OCI-LY7 (cell line): Measurements from ENCODE around the gene CLDN19.

Experiments
- EZH2phosphoT487 ChIP-seq: fragments of 200-600 bp; sonication (generic); IDR thresholded peaks from 2 replicates; pipeline ENCODE4 v1.6.1; 2018; ENCODE audit warnings: low read depth, borderline replicate concordance, mild to moderate bottlenecking, mixed run types, antibody characterized with exemption, low read length, moderate library complexity, mixed read lengths
- TF ChIP-seq, protein P1 (sequence below): fragments of 200-600 bp; sonication (generic); conservative IDR thresholded peaks from 2 replicates; pipeline ENCODE4 v1.5.1; 2014; ENCODE audit warnings: mild to moderate bottlenecking, antibody characterized with exemption, low read length, moderate library complexity, mixed read lengths

DNA sequence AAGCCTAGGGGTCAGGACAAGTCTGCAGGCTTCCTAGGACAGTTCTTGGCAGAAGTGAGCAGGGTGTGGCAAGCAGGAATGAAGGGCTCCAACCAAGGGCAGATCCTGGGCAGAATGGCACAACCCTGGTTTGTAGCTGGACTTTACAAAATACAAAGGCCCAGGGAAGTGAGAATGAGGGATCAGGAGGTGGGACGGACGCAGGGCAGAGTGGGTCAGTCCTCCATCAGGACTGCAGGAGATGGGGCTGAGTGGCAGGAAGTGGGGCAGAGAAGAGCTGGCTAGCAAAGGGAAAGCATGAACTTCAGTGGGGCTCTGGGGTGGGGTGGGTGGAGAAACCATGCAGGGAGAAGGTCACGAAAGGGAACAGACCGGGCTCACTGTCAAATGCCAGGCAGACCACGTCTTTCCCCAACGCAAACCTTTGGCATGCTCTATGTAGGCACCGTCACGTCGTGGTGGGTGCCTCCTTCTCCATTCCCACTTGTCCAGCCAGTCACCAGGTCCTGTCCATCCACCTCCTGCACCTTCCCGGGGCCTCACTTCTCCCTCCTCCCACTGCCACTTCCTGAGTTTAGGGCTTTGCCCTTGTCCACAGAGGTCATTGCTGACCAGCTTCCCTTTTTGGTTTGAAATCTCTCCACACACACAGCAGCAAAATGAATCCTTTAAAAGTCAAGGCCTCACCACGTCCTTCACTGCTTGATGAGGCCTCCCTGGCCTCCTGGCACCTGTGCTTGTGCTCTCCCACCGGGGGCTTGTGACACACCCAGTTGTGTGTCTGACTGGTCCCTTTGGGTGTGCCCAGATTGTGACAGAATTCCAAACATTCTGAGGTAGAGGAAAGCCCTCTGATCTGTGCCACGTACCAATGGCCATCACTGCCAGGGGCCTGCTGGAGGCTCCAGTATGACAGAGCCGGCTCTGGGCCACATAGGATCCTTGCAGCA lies 8.7 kb upstream of the CLDN19 start:
- TF ChIP-seq, protein P1, sequence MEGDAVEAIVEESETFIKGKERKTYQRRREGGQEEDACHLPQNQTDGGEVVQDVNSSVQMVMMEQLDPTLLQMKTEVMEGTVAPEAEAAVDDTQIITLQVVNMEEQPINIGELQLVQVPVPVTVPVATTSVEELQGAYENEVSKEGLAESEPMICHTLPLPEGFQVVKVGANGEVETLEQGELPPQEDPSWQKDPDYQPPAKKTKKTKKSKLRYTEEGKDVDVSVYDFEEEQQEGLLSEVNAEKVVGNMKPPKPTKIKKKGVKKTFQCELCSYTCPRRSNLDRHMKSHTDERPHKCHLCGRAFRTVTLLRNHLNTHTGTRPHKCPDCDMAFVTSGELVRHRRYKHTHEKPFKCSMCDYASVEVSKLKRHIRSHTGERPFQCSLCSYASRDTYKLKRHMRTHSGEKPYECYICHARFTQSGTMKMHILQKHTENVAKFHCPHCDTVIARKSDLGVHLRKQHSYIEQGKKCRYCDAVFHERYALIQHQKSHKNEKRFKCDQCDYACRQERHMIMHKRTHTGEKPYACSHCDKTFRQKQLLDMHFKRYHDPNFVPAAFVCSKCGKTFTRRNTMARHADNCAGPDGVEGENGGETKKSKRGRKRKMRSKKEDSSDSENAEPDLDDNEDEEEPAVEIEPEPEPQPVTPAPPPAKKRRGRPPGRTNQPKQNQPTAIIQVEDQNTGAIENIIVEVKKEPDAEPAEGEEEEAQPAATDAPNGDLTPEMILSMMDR = no peak
- no peak for TF ChIP-seq EZH2phosphoT487
